SIG-M5 treated with dmso at 0.1 percent for 504 hours (cell line): Measurements from ENCODE around the gene ZNF511.
"Not testable (repeated sequence)": the region's sequence is repeated elsewhere in the genome, so short reads cannot be mapped to it uniquely, and the experiment has no call there.

Experiments
- DNase-seq: peaks from one replicate; lab custom pipeline; 2025; ENCODE audit not compliant: unreplicated experiment; lab: John Stamatoyannopoulos, UW

The ZNF511 gene, protein sequence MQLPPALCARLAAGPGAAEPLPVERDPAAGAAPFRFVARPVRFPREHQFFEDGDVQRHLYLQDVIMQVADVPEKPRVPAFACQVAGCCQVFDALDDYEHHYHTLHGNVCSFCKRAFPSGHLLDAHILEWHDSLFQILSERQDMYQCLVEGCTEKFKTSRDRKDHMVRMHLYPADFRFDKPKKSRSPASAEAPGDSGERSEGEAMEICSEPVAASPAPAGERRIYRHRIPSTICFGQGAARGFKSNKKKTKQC

DNA sequence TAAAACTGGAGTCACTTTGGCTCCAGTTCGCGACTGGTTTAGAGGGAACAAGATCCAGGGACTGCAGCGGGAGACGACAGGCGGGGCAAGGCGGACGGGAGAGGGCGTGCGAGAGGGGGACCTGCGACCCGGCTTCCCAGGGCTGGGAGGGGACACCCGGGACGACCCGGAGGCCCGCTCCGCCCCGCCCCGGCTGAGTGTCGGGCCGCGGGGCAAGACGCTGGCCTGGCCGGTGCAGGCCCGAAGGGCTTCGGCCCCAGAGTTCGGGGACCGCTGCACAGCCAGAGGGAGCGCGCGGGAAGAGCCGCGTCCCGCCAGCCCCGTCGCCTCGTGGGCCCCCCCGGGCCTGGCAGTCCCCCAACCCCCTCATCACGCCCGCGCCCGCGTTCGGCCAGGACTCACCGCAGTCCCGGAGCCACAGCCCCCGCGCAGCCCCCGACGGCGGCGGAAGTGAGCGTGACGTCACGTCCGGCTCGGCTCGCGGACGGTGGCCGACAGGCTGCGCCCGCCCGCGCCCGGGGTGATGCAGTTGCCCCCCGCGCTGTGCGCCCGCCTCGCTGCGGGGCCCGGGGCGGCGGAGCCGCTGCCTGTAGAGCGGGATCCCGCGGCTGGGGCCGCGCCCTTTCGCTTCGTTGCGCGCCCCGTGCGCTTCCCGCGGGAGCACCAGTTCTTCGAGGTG, at the start of gene ZNF511, which contains the start of gene TUBGCP2:
TSS of gene ZNF511 (plus strand) at position 494 of the 679 bp plus-strand sequence. CDS start at position 524, 30 bp downstream.
TSS of gene TUBGCP2 (minus strand) at position 452 of the 679 bp plus-strand sequence. CDS start 5,931 bp downstream, outside the sequence.
- peak; percentile 52 for DNase-seq

- DNase-seq: no peak
Measured at GRCh38 chr10:133259602-133259989, 49.1 kb upstream of the ZNF511 start.

DNA sequence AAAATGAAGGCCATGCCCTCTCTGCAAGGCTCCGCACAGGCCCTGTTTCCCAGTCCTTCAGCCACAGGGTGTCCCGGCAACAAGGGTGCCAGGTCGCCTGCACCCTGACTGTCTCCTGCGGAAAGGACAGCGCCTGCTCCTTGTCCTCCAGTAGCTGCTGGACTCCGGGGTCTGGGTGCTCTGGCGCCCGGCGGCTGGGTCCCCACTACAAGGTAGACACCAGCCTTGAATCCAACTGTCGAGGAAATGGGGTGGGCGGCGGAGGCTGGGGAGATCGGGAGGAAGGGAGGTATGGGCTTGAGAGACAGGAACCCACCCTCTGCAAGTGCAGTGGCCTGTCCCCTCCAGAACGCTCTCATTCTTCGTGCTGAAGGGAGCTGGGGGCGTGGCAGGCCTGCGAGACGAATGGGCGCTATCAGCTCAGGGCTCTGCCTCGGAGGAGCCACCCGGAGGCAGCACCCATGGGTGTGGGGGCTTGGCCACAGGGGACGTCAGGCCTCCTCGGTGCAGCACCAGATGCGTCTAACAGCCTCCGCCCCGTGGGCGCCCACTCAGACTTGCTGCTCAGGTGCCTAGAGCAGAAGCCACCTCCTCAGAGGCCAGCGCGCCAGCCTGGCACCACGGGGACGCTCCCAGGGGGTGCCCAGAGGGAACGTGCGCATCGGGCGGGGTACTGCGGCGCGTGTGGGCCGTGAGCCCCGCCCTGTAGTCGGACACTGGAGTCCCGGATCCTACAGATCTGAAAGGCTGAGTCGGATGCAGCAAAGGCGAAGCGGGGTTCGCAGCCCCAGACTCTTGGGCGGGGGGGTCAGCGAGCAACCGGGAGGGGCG, 47.6 kb upstream of the ZNF511 start:
- no peak for DNase-seq

DNA sequence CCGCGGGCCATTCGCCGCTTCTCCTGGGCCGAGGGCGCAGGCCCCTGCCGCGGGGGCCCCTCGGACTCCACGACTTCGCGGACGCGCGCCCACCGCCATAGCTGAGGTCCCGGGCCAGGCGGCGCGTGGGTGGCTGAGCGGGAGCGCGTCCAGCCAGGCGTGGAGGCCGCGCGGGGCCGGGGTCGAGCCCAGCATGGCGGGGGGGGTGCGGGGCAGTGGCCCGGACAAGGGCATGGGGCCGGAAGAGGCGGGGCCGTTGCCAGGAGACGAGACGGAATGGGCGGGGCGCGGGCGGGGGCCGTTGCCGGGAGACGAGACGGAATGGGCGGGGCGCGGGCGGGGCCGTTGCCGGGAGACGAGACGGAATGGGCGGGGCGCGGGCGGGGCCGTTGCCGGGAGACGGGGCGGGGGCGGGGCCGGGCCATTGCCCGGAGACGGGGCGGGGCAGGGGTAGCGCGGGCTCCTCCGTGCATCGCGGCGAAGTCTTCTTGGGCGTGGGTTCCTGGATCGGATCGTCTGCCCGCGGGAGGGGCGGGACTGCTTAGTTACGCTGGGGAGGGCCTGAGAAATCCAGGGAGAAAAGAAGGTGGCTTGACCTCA, 46.9 kb upstream of the ZNF511 start:
- DNase-seq: peak; percentile 46

DNA sequence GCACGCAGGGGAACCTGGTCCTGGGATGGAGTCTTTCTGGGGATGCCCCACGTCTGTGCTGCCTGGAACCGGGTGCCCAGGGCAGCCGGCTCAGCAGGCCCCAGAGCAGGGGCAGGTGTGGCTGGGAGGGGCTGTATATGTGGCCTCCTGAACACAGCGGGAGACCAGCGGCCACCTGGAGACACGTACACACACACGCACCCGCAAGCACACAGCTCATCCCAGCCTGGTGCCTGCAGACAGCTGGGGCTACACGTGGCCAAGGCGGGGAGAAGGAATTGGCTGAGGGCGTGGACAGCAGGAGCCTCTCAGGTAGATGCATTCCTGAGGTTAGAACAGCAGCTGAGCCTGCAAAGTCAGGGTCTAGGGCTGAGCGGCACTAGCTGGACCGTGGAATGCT, 46.0 kb upstream of the ZNF511 start:
- no peak for DNase-seq

GRCh38 chr10:133263674-133264073, 45.0 kb upstream of the ZNF511 start:
- no peak for DNase-seq

DNA sequence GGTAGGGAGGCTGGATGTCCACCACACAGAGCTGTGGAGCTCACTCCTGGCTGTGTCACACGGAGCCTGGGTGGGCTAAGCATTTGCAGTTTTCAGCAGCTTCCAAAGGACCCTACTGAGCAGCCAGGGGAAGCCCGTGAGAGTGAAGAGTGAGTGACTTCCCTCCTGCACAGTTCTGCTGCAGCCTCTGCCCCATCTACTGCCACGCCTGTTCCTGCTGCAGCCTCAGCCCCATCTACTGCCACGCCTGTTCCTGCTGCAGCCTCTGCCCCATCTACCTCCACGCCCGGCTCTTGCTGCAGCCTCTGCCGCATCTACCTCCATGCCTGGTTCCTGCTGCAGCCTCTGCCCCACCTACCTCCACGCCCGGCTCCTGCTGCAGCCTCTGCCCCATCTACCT, 44.3 kb upstream of the ZNF511 start:
- peak; percentile 28 for DNase-seq

GRCh38 chr10:133265052-133265451, 43.7 kb upstream of the ZNF511 start:
- DNase-seq: not testable (repeated sequence)

DNA sequence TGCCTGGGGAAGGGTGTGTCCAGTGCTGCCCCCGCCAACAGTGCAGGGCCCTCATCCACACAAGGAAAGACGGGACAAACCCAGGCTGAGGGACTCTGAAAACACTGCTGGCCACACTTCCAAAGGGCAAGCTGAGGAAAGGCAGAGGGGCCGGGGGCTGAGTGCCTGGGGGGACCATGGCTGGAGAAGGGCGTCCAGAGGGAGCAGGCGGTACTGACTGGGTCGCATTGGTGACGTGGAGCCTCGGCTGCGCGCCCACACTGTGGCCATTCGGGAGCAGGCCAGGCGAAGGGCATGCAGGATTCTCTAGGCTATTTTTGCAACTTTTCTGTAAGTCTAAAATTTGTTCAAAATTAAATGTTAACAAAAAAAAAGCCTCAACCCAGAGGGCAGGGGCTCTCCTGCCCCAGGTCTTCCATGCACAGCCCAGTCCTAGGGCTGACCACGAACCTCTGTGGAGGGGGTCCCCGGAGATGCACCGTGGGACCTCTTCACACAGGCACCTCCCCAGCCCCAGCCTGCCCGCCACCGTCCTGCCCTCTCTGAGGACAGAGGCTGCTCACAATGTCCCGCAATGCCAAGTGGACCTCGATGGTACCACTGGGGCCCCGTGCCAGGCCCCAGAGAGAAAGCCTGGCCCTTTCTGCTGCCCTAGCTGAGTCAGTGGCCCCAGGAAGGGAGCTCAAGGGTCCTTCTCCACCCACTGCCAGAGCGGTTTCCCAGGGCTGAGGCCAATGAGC, 42.5 kb upstream of the ZNF511 start:
- no peak for DNase-seq

DNA sequence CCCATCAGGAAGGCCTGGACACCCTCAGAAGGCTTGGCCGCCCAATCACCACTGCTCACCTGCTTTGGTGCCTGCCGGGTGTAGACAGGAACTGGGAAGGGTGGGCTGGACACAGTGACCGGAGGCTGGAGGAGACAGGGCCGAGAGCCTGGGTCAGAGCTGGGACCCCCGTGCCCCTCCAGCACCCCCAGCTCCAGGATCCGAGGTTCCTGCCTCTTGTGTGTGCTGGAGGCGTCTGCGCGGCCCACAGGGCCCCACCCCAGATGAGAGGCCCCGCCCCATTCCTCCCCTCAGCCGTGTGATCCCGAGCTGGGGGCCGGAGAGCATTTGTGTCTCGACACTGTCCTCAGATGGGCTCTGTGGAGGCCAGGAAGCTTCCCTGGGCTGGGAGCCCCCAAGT, 41.4 kb upstream of the ZNF511 start:
- DNase-seq: no peak

GRCh38 chr10:133267829-133268228, 40.9 kb upstream of the ZNF511 start:
- no peak for DNase-seq

GRCh38 chr10:133268532-133268931, 40.2 kb upstream of the ZNF511 start:
- DNase-seq: no peak

DNA sequence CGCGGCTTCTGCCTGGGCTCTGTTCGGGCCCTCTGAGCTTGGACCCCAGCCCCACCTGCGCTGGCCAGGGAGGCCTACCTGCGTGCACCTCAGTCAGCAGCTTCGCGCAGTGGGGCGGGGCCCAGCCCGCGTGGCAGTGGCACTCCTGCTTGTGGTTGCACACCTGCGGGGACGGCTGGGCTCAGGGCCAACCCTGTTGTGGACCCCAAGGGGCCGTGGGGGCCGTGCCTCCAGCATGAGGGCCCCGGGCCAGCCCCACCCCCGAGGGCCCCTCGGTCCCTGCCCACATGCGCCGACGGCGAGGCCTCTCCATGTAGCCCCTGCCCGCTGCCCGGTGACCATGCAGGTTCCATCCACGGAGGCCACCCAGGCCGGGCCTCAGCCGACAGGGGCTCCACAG, 39.3 kb upstream of the ZNF511 start:
- DNase-seq: no peak

- no peak for DNase-seq
Measured at GRCh38 chr10:133270204-133270603, 38.5 kb upstream of the ZNF511 start.

- no peak for DNase-seq
Measured at GRCh38 chr10:133270773-133271297, 37.9 kb upstream of the ZNF511 start.

GRCh38 chr10:133271521-133272300, 37.0 kb upstream of the ZNF511 start:
- DNase-seq: no peak

DNA sequence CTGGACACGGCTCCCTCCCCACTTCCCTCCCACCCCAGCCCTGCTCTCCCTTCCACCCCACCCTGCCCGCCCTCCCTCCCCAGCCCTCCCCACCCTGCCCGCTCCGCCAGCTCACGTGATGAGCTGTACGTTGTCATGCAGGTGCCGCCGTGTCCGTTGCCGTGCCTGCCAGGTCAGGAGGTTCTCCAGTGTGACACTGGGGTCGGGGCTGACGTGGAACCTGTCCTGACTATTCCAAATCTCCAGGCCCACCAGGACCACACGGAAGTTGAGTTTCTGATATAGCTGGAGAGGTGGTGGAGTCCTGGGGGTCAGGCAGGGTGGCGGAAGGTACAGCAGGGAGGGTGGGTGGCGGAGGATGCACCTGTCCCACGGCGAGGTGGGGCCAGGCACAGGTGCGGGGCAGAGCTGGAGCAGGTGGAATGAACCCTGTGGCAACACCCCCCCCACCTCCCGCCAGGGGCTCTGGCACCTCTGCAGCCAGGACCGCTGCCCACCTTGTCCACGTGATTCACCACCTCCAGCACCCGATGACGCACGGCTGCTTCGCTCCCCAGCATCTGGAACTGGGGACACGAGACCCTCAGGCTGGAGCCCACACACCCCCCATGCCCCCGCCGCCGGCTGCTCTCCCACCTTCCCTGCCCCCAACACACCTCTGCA, 36.3 kb upstream of the ZNF511 start:
- DNase-seq: no peak

GRCh38 chr10:133272964-133273420, 35.7 kb upstream of the ZNF511 start:
- no peak for DNase-seq

DNA sequence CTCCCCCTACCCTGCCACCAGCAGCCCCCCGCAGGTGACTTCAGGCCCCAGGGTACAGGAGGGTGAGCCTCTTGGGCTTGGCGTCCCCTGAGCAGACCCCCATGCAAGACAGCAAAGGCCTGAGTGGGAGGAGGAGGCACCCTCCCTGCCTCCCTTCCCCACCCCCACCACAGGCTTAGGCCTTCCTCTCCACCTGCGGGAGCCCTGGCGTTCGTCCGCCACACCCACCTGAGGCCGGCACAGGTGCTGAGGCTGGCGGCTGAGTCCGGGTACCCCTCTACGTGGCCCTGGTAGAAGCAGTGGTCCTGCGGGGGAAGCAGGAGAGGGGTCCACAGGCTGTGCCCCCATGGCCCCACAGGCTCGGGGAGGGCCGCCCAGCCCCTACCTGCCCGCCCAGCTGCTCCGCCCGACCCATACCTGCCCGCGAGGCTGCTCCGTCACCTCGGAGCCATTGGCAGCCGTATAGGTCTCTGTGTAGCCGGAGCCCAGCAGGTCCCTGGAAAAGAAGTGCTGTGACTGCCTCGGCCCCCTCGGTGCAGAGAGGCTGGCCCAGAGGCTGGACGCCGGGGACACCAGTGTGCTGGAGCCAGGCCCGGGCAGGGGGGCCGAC, 35.1 kb upstream of the ZNF511 start:
- no peak for DNase-seq
